Testis (tissue), 3 donors: Measurements from ENCODE around the gene SOD3. TPM values are rescaled to one million over a fixed set of nuclear protein-coding genes. Genes with fewer than 3 reads are reported as not detected.

Experiments
- DNase-seq: peaks from one replicate; pipeline ENCODE4 v3.0.0-alpha.2; 2019
- H3K27ac ChIP-seq, 2 donors: fragments of 200-600 bp; sonication (generic); one replicate each; pipeline ENCODE4 v1.5.1; 2019
- H3K27me3 ChIP-seq: fragments of 200-600 bp; sonication (generic); one replicate; pipeline ENCODE4 v1.5.1; 2019
- H3K36me3 ChIP-seq: fragments of 200-600 bp; sonication (generic); one replicate; pipeline ENCODE4 v1.5.1; 2017; ENCODE audit warnings: low read depth; ENCODE audit errors: missing control alignments
- H3K4me1 ChIP-seq: fragments of 200-600 bp; sonication (generic); one replicate; pipeline ENCODE4 v1.5.1; 2019
- H3K4me3 ChIP-seq, 2 donors: fragments of 200-600 bp; sonication (generic); one replicate each; pipeline ENCODE4 v1.5.1; 2017 to 2019
- H3K9me3 ChIP-seq: fragments of 200-600 bp; sonication (generic); one replicate; pipeline ENCODE4 v1.5.1; 2017
- POLR2A ChIP-seq: fragments of 450-650 bp; IDR thresholded peaks from one replicate; pipeline ENCODE4 v1.6.1; 2017; ENCODE audit warnings: antibody characterized with exemption, mild to moderate bottlenecking, moderate library complexity
- WGBS, 2 donors: methylation state at CpG; one replicate each; pipeline ENCODE4 v1.1.5; 2018; 5-methylcytosine and 5-hydroxymethylcytosine counted together
- intact Hi-C: fragments of 100-400 bp; cut with DNase I; formaldehyde crosslinking; loops from one replicate; pipeline ENCODE4 v1.15.1; 2023; ENCODE audit warnings: low total_unique reads
- polyA plus RNA-seq: library from polyadenylated mRNA; stranded (reverse); fragments of 350-450 nt; fragmentation: Illumina TruSeq; extraction: RNeasy Lipid Tissue Mini Kit (QIAGEN cat#74804); gene quantifications from one replicate; pipeline ENCODE4 v1.2.3, GENCODE V29; 2014; ENCODE audit warnings: low read depth, low replicate concordance; ENCODE audit not compliant: insufficient read depth
- total RNA-seq, 2 donors: library from RNA; depleted of rRNA; stranded (reverse); fragments of >200 nt; gene quantifications; one replicate each; pipeline ENCODE4 v1.2.3, GENCODE V29; 2016
- TF ChIP-seq, protein P1 (sequence below), 3 experiments: fragments of 450-650 bp in 2 of 3; fragments of 200-600 bp in 1 of 3; sonication (generic) in 1 of 3; IDR thresholded peaks; one replicate each; pipeline ENCODE4 v1.5.1; 2016 to 2019; ENCODE audit warnings: antibody characterized with exemption in 3 of 3, mild to moderate bottlenecking in 2 of 3, moderate library complexity in 1 of 3

Gene SOD3
- total and polyA plus RNA-seq, 3 donors from 2014 or later = 136 to 355 (median 354) TPM

DNA sequence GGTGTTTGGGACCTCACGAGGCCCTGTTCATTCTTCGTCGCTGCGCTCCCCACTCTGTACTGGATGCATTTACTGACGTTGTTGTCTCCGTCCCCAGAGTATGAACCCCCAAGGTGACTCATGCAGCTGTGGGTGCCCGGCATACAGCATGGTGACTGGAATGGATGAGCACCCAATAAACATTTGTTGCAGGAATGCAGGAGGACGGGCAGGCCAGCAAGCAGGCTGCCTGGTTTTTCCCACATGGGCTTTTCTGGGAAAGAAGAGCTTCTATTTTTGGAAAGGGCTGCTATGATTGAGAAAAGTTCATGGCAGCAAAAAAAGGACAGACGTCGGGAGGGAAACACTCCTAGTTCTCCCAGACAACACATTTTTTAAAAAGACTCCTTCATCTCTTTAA, 893 bp upstream of the SOD3 start:
- intact Hi-C loops = no loop called here
- 53 to 59% methylated on average over 10 of the region's 10 CpGs for WGBS, 2 donors
- Histone ChIP-seq H3K4me3 (no peak overlapping the region), H3K36me3 (no peaks in the 10 kb centered on the region), H3K9me3 (no peaks in the 10 kb centered on the region), H3K27ac (peak overlapping the region; percentile 53 to 61), H3K27me3 (no peaks in the 10 kb centered on the region), H3K4me1 (peaks cover 19% of the 10 kb centered on the region)
- peak; percentile 30 for DNase-seq
- TF ChIP-seq POLR2A = no peak

DNA sequence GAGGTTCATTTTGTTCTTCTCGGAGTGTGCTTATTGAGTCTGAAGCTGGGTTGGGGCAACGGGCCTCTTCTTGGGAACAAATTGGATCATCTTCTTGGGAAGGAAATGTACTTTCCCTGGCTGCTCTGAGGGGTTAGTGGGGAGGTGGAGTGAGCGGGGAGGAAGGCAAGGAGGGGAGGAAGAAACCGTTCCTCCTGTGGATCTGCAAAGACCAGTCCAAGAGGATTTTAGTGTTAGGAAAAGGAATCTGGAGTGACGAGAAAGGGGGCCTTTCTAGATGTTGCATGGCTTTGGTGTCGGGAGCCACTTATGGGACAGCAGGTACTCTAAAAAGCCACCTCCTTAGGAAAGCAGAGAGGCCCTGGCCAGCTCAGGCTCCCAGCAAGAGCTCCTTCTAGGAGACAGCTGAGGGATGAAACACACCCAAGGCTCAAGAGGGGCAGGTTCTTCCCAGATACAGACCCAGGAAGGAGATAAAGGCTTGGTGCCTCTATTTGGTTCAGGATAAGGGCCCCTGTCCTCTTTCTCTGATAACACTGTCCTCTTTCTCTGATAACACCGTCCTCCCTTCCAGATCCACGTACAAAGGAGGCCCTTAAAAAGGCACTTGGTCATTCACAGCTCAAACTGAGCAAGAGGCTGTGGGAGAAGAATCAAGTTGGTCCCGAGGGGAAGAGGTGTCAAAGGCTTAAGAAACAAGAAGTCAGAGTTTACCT, 451 bp downstream of the SOD3 start:
- peak; percentile 25 for DNase-seq

GRCh38 chr4:24796620-24797019, 1.2 kb downstream of the SOD3 start:
- DNase-seq = no peak
- Histone ChIP-seq H3K27ac (peak overlapping the region in 1 of 2 donors; percentile 89), H3K36me3 (no peaks in the 10 kb centered on the region), H3K4me1 (peaks cover 23% of the 10 kb centered on the region), H3K27me3 (no peaks in the 10 kb centered on the region), H3K4me3 (no peak overlapping the region), H3K9me3 (no peaks in the 10 kb centered on the region)
- TF ChIP-seq, protein P1, sequence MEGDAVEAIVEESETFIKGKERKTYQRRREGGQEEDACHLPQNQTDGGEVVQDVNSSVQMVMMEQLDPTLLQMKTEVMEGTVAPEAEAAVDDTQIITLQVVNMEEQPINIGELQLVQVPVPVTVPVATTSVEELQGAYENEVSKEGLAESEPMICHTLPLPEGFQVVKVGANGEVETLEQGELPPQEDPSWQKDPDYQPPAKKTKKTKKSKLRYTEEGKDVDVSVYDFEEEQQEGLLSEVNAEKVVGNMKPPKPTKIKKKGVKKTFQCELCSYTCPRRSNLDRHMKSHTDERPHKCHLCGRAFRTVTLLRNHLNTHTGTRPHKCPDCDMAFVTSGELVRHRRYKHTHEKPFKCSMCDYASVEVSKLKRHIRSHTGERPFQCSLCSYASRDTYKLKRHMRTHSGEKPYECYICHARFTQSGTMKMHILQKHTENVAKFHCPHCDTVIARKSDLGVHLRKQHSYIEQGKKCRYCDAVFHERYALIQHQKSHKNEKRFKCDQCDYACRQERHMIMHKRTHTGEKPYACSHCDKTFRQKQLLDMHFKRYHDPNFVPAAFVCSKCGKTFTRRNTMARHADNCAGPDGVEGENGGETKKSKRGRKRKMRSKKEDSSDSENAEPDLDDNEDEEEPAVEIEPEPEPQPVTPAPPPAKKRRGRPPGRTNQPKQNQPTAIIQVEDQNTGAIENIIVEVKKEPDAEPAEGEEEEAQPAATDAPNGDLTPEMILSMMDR (IDR thresholded peaks at IDR 0.05) = no peak
- no peak for TF ChIP-seq POLR2A
- intact Hi-C loops = no loop called here

More for the DNA sequence above, 451 bp downstream of the SOD3 start:
- Histone ChIP-seq H3K27me3 (no peaks in the 10 kb centered on the region), H3K36me3 (no peaks in the 10 kb centered on the region), H3K4me1 (peaks cover 23% of the 10 kb centered on the region), H3K9me3 (no peaks in the 10 kb centered on the region), H3K27ac (peak overlapping the region; percentile 83 to 89), H3K4me3 (peak overlapping the region in 1 of 2 donors; percentile 32)
- 43 to 48% methylated on average over 9 of the region's 9 CpGs for WGBS, 2 donors
- no peak for TF ChIP-seq POLR2A
- TF ChIP-seq, protein P1 (IDR thresholded peaks at IDR 0.05) = no peak
- intact Hi-C loops = no loop called here

- Histone ChIP-seq H3K4me3 (no peak overlapping the region), H3K27me3 (no peaks in the 10 kb centered on the region), H3K36me3 (no peaks in the 10 kb centered on the region), H3K9me3 (no peaks in the 10 kb centered on the region), H3K4me1 (peaks cover 23% of the 10 kb centered on the region), H3K27ac (no peak overlapping the region)
- no peak for TF ChIP-seq POLR2A
- TF ChIP-seq, protein P1 (IDR thresholded peaks at IDR 0.05) = no peak
- intact Hi-C loops = no loop called here
- 70 to 73% methylated on average over 5 of the region's 5 CpGs for WGBS, 2 donors
- DNase-seq = no peak
These were observed 2.8 kb downstream of the SOD3 start for GRCh38 chr4:24798036-24798610.

DNA sequence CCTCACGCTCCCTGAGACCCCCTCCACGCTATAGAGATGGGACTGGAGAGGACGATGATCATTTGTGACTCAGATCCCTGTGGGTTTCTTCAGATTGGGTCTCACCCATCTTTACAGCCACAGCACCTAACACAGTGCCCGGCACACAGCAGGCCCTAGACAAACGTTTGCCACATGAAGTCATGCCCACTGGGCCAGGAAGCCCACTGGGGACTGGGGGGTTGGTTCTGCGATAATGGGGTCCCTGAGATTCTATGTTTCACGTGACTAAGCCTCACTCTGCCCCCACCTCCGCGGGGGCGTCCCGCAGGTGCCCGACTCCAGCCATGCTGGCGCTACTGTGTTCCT, 3.8 kb downstream of the SOD3 start:
- no peak for DNase-seq
- TF ChIP-seq POLR2A = no peak
- TF ChIP-seq, protein P1 (IDR thresholded peaks at IDR 0.05) = no peak
- no peaks in the 10 kb centered on the region for H3K27me3 ChIP-seq
- no peaks in the 10 kb centered on the region for H3K9me3 ChIP-seq
- WGBS, 2 donors = 69 to 77% methylated on average over 11 to 13 of the region's 13 CpGs
- no peaks in the 10 kb centered on the region for H3K36me3 ChIP-seq
- peak overlapping the region; percentile 41 to 47 for H3K4me3 ChIP-seq
- H3K4me1 ChIP-seq = peaks cover 19% of the 10 kb centered on the region
- no peak overlapping the region for H3K27ac ChIP-seq
- intact Hi-C loops = no loop called here
